H1 (cell line): Measurements from ENCODE around the gene PPFIA2. TPM values are rescaled to one million over a fixed set of nuclear protein-coding genes. Genes with fewer than 3 reads are reported as not detected.

ENCODE experiments used
- CTCF ChIA-PET: fragments of 300-600 bp; sonication (Branson Sonifier 250); formaldehyde crosslinking; loops from one replicate; lab custom pipeline; 2021; ENCODE audit not compliant: partially characterized antibody; lab: Charles Lee
- POLR2A ChIA-PET: fragments of 300-600 bp; sonication (Branson Sonifier 250); formaldehyde crosslinking; loops from one replicate; lab custom pipeline; 2021; ENCODE audit warnings: inconsistent platforms; ENCODE audit not compliant: partially characterized antibody; lab: Charles Lee
- DNase-seq, 2 experiments: peaks; one replicate each; pipeline versions ENCODE4 v3.0.0 to v3.0.0-alpha.2; 2010 to 2022; ENCODE audit warnings: low spot score in 2 of 2, low read depth in 1 of 2, mixed read lengths in 1 of 2
- FAIRE-seq: peaks from 2 replicates; lab custom pipeline; 2011; peaks lifted over from hg19 to GRCh38; lab: Jason Lieb, UNC
- H2AFZ ChIP-seq: 2 replicates; pipeline ENCODE4 v1.8.1; 2012; ENCODE audit warnings: low read length, inconsistent platforms
- H2AK5ac ChIP-seq: 2 replicates; pipeline ENCODE4 v1.6.1; 2013; ENCODE audit warnings: low read depth, low read length
- H2BK120ac ChIP-seq: replicated peaks from 2 replicates; pipeline ENCODE3; 2013; ENCODE audit warnings: low read depth, low read length, inconsistent platforms
- H2BK12ac ChIP-seq: 2 replicates; pipeline ENCODE4 v1.6.1; 2013; ENCODE audit warnings: low read depth, low read length
- H2BK15ac ChIP-seq: 2 replicates; pipeline ENCODE4 v1.6.1; 2013; ENCODE audit warnings: low read length
- H2BK20ac ChIP-seq: 2 replicates; pipeline ENCODE4 v1.6.1; 2013; ENCODE audit warnings: low read length
- H2BK5ac ChIP-seq: 2 replicates; pipeline ENCODE4 v1.6.1; 2013; ENCODE audit warnings: low read depth, low read length
- H3K14ac ChIP-seq: 2 replicates; pipeline ENCODE4 v1.6.1; 2013; ENCODE audit warnings: inconsistent platforms; ENCODE audit not compliant: insufficient read length
- H3K18ac ChIP-seq: 2 replicates; pipeline ENCODE4 v1.6.1; 2013; ENCODE audit warnings: low read length; ENCODE audit errors: extremely low read depth
- H3K23ac ChIP-seq: 2 replicates; pipeline ENCODE4 v1.6.1; 2013; ENCODE audit warnings: inconsistent platforms; ENCODE audit not compliant: insufficient read length
- H3K23me2 ChIP-seq: 2 replicates; pipeline ENCODE4 v1.6.1; 2013; ENCODE audit warnings: low read depth, low read length
- H3K27ac ChIP-seq: 2 replicates; pipeline ENCODE4 v1.6.1; 2011; ENCODE audit warnings: low read depth, low read length, inconsistent platforms
- H3K27me3 ChIP-seq, 4 experiments: replicated peaks in 1 of 4; 1 replicate in 1 of 4; 2 replicates in 3 of 4; pipeline versions ENCODE4 v1.6.1 to v1.8.1; 2011 to 2013; ENCODE audit warnings: low read length in 3 of 4, mild to moderate bottlenecking in 3 of 4, inconsistent platforms in 2 of 4, mixed read lengths in 2 of 4, moderate library complexity in 1 of 4; ENCODE audit not compliant: control insufficient read depth in 3 of 4, insufficient read depth in 3 of 4; ENCODE audit errors: extremely low read depth in 1 of 4
- H3K36me3 ChIP-seq, 4 experiments: 2 replicates each; pipeline versions ENCODE4 v1.6.1 to v1.8.1; 2011 to 2013; ENCODE audit warnings: mild to moderate bottlenecking in 4 of 4, low read length in 3 of 4, moderate library complexity in 2 of 4, control low read depth in 1 of 4, inconsistent platforms in 1 of 4; ENCODE audit not compliant: insufficient read depth in 4 of 4, control insufficient read depth in 2 of 4
- H3K4ac ChIP-seq: replicated peaks from 2 replicates; pipeline ENCODE3; 2013; ENCODE audit warnings: low read length, low read depth, mixed read lengths, inconsistent platforms; ENCODE audit not compliant: insufficient read length
- H3K4me1 ChIP-seq, 4 experiments: replicated peaks in 1 of 4; 1 replicate in 1 of 4; 2 replicates in 3 of 4; pipeline versions ENCODE4 v1.6.1 to v1.8.1; 2011 to 2013; ENCODE audit warnings: low read length in 3 of 4, inconsistent platforms in 2 of 4, mixed read lengths in 1 of 4; ENCODE audit not compliant: insufficient read depth in 4 of 4, control insufficient read depth in 3 of 4
- H3K4me2 ChIP-seq, 2 experiments: 2 replicates each; pipeline versions ENCODE4 v1.6.1 to v1.8.1; 2011 to 2013; ENCODE audit warnings: low read depth in 2 of 2, low read length in 2 of 2, control low read depth in 1 of 2, inconsistent platforms in 1 of 2, mild to moderate bottlenecking in 1 of 2; ENCODE audit not compliant: insufficient read depth in 1 of 2
- H3K4me3 ChIP-seq, 4 experiments: fragments of 200-600, 300-600 bp in 1 of 4; sonication (generic), shearing (Covaris generic), sonication (Bioruptor Twin) in 1 of 4; 2 replicates each; pipeline versions ENCODE4 v1.5.1 to v1.8.1; 2011 to 2016; ENCODE audit warnings: low read length in 4 of 4, low read depth in 3 of 4, control low read depth in 2 of 4, inconsistent platforms in 2 of 4, mild to moderate bottlenecking in 2 of 4, mixed read lengths in 1 of 4, moderate library complexity in 1 of 4; ENCODE audit not compliant: insufficient read depth in 2 of 4; ENCODE audit errors: extremely low read depth in 1 of 4
- H3K56ac ChIP-seq: replicated peaks from 2 replicates; pipeline ENCODE3; 2013; ENCODE audit warnings: low read depth, mild to moderate bottlenecking, mixed read lengths, low read length, inconsistent platforms; ENCODE audit not compliant: insufficient read length
- H3K79me1 ChIP-seq: 2 replicates; pipeline ENCODE4 v1.6.1; 2013; ENCODE audit warnings: low read depth, low read length, control low read depth
- H3K79me2 ChIP-seq, 2 experiments: 2 replicates each; pipeline versions ENCODE4 v1.6.1 to v1.8.1; 2012 to 2013; ENCODE audit warnings: low read length in 2 of 2, mild to moderate bottlenecking in 2 of 2, inconsistent platforms in 1 of 2; ENCODE audit not compliant: insufficient read depth in 2 of 2, control insufficient read depth in 1 of 2
- H3K9ac ChIP-seq, 4 experiments: replicated peaks in 1 of 4; 1 replicate in 1 of 4; 2 replicates in 3 of 4; pipeline versions ENCODE4 v1.6.1 to v1.8.1; 2011 to 2013; ENCODE audit warnings: low read depth in 3 of 4, low read length in 3 of 4, control low read depth in 2 of 4, mild to moderate bottlenecking in 2 of 4, moderate library complexity in 2 of 4, inconsistent platforms in 1 of 4; ENCODE audit errors: extremely low read depth in 1 of 4
- H3K9me3 ChIP-seq, 2 experiments: 2 replicates each; pipeline versions ENCODE4 v1.6.1 to v1.8.1; 2012 to 2013; ENCODE audit warnings: mild to moderate bottlenecking in 2 of 2, moderate library complexity in 2 of 2, control low read depth in 1 of 2, inconsistent platforms in 1 of 2, low read depth in 1 of 2, low read length in 1 of 2, mixed read lengths in 1 of 2; ENCODE audit not compliant: insufficient read depth in 2 of 2
- H4K20me1 ChIP-seq, 2 experiments: replicated peaks in 1 of 2; 2 replicates each; pipeline versions ENCODE3 to v1.8.1; 2011 to 2013; ENCODE audit warnings: inconsistent platforms in 2 of 2, low read length in 2 of 2, mild to moderate bottlenecking in 1 of 2; ENCODE audit not compliant: insufficient read depth in 2 of 2, control insufficient read depth in 1 of 2
- H4K5ac ChIP-seq: 2 replicates; pipeline ENCODE4 v1.6.1; 2013; ENCODE audit warnings: low read length, low read depth, mixed read lengths, inconsistent platforms; ENCODE audit not compliant: insufficient read length
- H4K8ac ChIP-seq: 2 replicates; pipeline ENCODE4 v1.8.0; 2013; ENCODE audit warnings: mild to moderate bottlenecking, moderate library complexity, low read length, inconsistent platforms; ENCODE audit not compliant: insufficient read depth; ENCODE audit errors: extremely low read depth
- H4K91ac ChIP-seq: replicated peaks from 2 replicates; pipeline ENCODE3; 2013; ENCODE audit warnings: low read length, mixed read lengths, inconsistent platforms; ENCODE audit not compliant: insufficient read length
- ATF2 ChIP-seq: IDR thresholded peaks from 2 replicates; pipeline ENCODE4 v1.6.1; 2012; ENCODE audit warnings: low read length, inconsistent platforms
- CTBP2 ChIP-seq: IDR thresholded peaks from 2 replicates; pipeline ENCODE4 v1.7.0; 2011; ENCODE audit warnings: borderline replicate concordance, mild to moderate bottlenecking, moderate library complexity, mixed read lengths, low read length; ENCODE audit not compliant: insufficient read depth, insufficient read length
- EP300 ChIP-seq, 2 experiments: IDR thresholded peaks; 1 replicate in 1 of 2; 2 replicates in 1 of 2; pipeline ENCODE4 v1.6.1; 2011 to 2012; ENCODE audit warnings: low read depth in 2 of 2, low read length in 2 of 2, mild to moderate bottlenecking in 2 of 2, borderline replicate concordance in 1 of 2, inconsistent platforms in 1 of 2, moderate library complexity in 1 of 2
- EZH2 ChIP-seq: fragments of 200-600 bp; sonication (generic); IDR thresholded peaks from 2 replicates; pipeline ENCODE4 v1.7.1; 2012; ENCODE audit warnings: low read depth, mild to moderate bottlenecking, moderate library complexity, low read length, inconsistent platforms; ENCODE audit not compliant: severe bottlenecking
- KDM4A ChIP-seq: IDR thresholded peaks from one replicate; pipeline ENCODE4 v1.7.1; 2012; ENCODE audit warnings: low read depth, mild to moderate bottlenecking, moderate library complexity, low read length, inconsistent platforms; ENCODE audit not compliant: severe bottlenecking
- POU5F1 ChIP-seq: IDR thresholded peaks from 2 replicates; pipeline ENCODE4 v1.6.1; 2011; ENCODE audit warnings: low read depth, mild to moderate bottlenecking, low read length, moderate library complexity
- RXRA ChIP-seq: IDR thresholded peaks from 2 replicates; pipeline ENCODE4 v1.6.1; 2011; ENCODE audit warnings: low read depth, mild to moderate bottlenecking, low read length, moderate library complexity; ENCODE audit not compliant: insufficient read depth
- SAP30 ChIP-seq: fragments of 300-600 bp; sonication (generic); IDR thresholded peaks from 2 replicates; pipeline ENCODE4 v1.7.1; 2012; ENCODE audit warnings: low read length, moderate library complexity, mild to moderate bottlenecking, inconsistent platforms; ENCODE audit not compliant: insufficient read depth, insufficient replicate concordance
- SIRT6 ChIP-seq: IDR thresholded peaks from one replicate; pipeline ENCODE4 v1.7.1; 2012; ENCODE audit warnings: low read length, inconsistent platforms
- SRF ChIP-seq: IDR thresholded peaks from 2 replicates; pipeline ENCODE4 v1.6.1; 2011; ENCODE audit warnings: mild to moderate bottlenecking, low read depth, low read length, moderate library complexity
- TBP ChIP-seq: IDR thresholded peaks from 2 replicates; pipeline ENCODE4 v1.6.1; 2011; ENCODE audit warnings: low read depth, low read length, improper control_type of control experiment
- WGBS, 2 experiments: shearing (Covaris generic) in 1 of 2; methylation state at CpG; one replicate each; pipeline versions ENCODE4 v1.1.6 to v1.1.7; 2013 to 2015; ENCODE audit warnings: low lambda C conversion rate in 2 of 2, mixed read lengths in 2 of 2, inconsistent platforms in 1 of 2, low coverage in 1 of 2, missing lambda C conversion rate in 1 of 2; ENCODE audit not compliant: insufficient replicate concordance in 2 of 2, insufficient coverage in 1 of 2, insufficient read length in 1 of 2; ENCODE audit errors: extremely low coverage in 1 of 2, missing lambda C conversion rate in 1 of 2; 5-methylcytosine and 5-hydroxymethylcytosine counted together
- polyA plus RNA-seq, 7 experiments: library from polyadenylated mRNA; depleted of rRNA in 3 of 7; stranded (reverse) in 5 of 7; unstranded in 2 of 7; fragments of >200 nt in 5 of 7; fragments of 200-250 nt in 2 of 7; gene quantifications; 1 replicate in 5 of 7; 2 replicates in 1 of 7; 4 replicates in 1 of 7; pipeline versions ENCODE4 v1.2.1 to v1.2.3, GENCODE V29; 2011 to 2013; ENCODE audit warnings: missing spikeins in 2 of 7, mixed read lengths in 2 of 7
- total RNA-seq: library from RNA; stranded (reverse); fragmentation: NEBNext Ultra II Directional; extraction: Animal tissue kit (Norgen Biotek cat#: 25700); gene quantifications from 2 replicates; pipeline ENCODE4 v1.2.1, GENCODE V29; 2021

Gene PPFIA2
- total and polyA plus RNA-seq, 2 of the 8 experiments (the other 6 are each of a cell fraction or from before 2014, with no cell fraction given), result 1.2 to 1.8 TPM

DNA sequence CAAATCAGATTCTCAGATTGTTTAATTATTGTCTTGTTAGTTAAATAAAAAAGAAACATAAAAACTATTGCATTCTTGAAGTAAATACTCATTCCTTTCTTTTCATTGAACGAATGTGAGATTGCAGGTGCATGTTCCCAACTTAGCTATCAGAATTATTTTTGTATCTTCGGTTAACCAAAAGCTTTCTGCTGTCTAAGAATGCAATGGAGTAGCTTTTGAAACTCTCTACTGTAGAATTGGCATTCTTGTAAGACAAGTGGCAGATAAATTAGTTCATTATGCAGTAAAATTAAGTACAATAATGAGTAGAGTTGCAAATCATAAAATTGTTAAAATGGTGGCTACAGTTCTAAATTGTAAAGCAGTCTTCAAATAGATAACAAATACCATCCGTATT, 383.2 kb downstream of the PPFIA2 start:
- Histone ChIP-seq H2AK5ac (no peak overlapping the region), H3K4ac (no peak overlapping the region), H3K36me3 (no peaks in the 10 kb centered on the region), H4K8ac (no peak overlapping the region), H3K79me2 (no peaks in the 10 kb centered on the region), H3K23me2 (no peaks in the 10 kb centered on the region; the same call in 1 of the 2 replicates), H3K56ac (no peak overlapping the region), H3K23ac (no peak overlapping the region), H2BK5ac (no peak overlapping the region), H3K4me3 (no peak overlapping the region), H2BK20ac (no peak overlapping the region), H2AFZ (no peak overlapping the region), H3K27me3 (no peaks in the 10 kb centered on the region), H3K9me3 (no peaks in the 10 kb centered on the region), H4K91ac (no peak overlapping the region), H3K4me1 (no peaks in the 10 kb centered on the region), H3K14ac (no peak overlapping the region), H3K9ac (no peak overlapping the region), H3K4me2 (no peak overlapping the region), H4K5ac (no peak overlapping the region), H2BK120ac (no peak overlapping the region), H3K27ac (no peak overlapping the region), H4K20me1 (no peaks in the 10 kb centered on the region), H2BK15ac (no peak overlapping the region), H3K18ac (no peak overlapping the region), H2BK12ac (no peak overlapping the region), H3K79me1 (no peaks in the 10 kb centered on the region)
- FAIRE-seq (no peak), DNase-seq (no peak)
- ChIA-PET POLR2A (no interaction called here), CTCF (interaction anchor here (1.3 kb wide), 1 partner anchor 47 kb away, joined by 5 read pairs; no protein-coding TSS in a partner anchor)
- WGBS, 2 experiments, result 91% methylated on average over 3 of the region's 3 CpGs; no CpG with 5 or more reads in 1 of the 2 experiments
- TF ChIP-seq SAP30 (no peak), SIRT6 (no peak), EP300 (IDR thresholded peaks at IDR 0.05; ENCODE audit: borderline replicate concordance in 1 of 2, low read depth in 2 of 2, low read length in 2 of 2) (no peak), ATF2 (no peak), EZH2 (no peak), KDM4A (no peak), RXRA (no peak), CTBP2 (no peak), TBP (no peak), SRF (no peak), POU5F1 (no peak)
